Measurements from ENCODE around the gene KLHDC3. TPM values are rescaled to one million over a fixed set of nuclear protein-coding genes. Genes with fewer than 3 reads are reported as not detected.

Gene KLHDC3
- total RNA-seq, 1 experiment from 2014 or later, result 122 TPM

GRCh38 chr6:43070028-43070632, 56.1 kb downstream of the KLHDC3 start:
- BruUV-seq (replicated peaks), result no TSS peak

More at GRCh38 chr6:43070028-43070632, 56.1 kb downstream of the KLHDC3 start:
- Histone ChIP-seq H4K20me1 (ENCODE audit: insufficient read depth) (no peaks in the 10 kb centered on the region), H3F3A (ENCODE audit: insufficient read depth, low read depth) (peaks cover 6% of the 10 kb centered on the region; the same call in 1 of the 2 replicates), H3K27me3 (ENCODE audit: insufficient read depth, low read depth) (no peaks in the 10 kb centered on the region), H3K4me2 (no peak overlapping the region), H3K9me2 (ENCODE audit: insufficient read depth) (no peaks in the 10 kb centered on the region), H2AFZ (no peak overlapping the region), H3K27ac (no peak overlapping the region), H3K4me1 (replicated peaks; ENCODE audit: insufficient read depth) (no peaks in the 10 kb centered on the region), H3K4me3 (no peak overlapping the region), H3K36me3 (ENCODE audit: low read depth) (no peaks in the 10 kb centered on the region), H3K79me2 (ENCODE audit: low read depth) (no peaks in the 10 kb centered on the region), H3K9me3 (ENCODE audit: insufficient read depth, low read depth) (no peaks in the 10 kb centered on the region)
- DNase-seq, result peak; percentile 23 to 48
- no peak for TF ChIP-seq EZH2 (IDR thresholded peaks at IDR 0.05; ENCODE audit: low read depth)
- TF ChIP-seq CTCF (conservative IDR thresholded peaks at IDR 0.05), result peak; percentile 81
- POLR2A ChIA-PET (ENCODE audit: unreplicated experiment), result no interaction called here
- intact Hi-C loops (cut with micrococcal nuclease; ENCODE audit: unreplicated experiment), result loop anchor here (1.0 kb wide), 1 partner anchor 73 kb away; no protein-coding TSS in a partner anchor
- CTCF ChIA-PET, result interaction anchor here (0.5 kb wide), 1 partner anchor 94 kb away, joined by 3 read pairs; no protein-coding TSS in a partner anchor

Other genes with a start within 250 kb of the KLHDC3 start
- gene BICRAL, start 232.2 kb upstream of the KLHDC3 start, total RNA-seq (2021), result 8.5 and 12.9 TPM in 2 replicates
- 84.1 and 87.1 TPM in 2 replicates for gene RPL7L1, start 134.6 kb upstream of the KLHDC3 start, total RNA-seq (2021)
- gene PTCRA, start 98.2 kb upstream of the KLHDC3 start, total RNA-seq (2021), result not detected in 2 replicates
- 47.7 and 54.8 TPM in 2 replicates for gene CNPY3, start 84.8 kb upstream of the KLHDC3 start, total RNA-seq (2021)
- gene GNMT, start 53.5 kb upstream of the KLHDC3 start, total RNA-seq (2021), result 0.57 TPM in 1 of 2 replicates, not detected in the other
- 25.9 and 31.3 TPM in 2 replicates for gene PEX6, start 35.1 kb upstream of the KLHDC3 start, total RNA-seq (2021)
- gene PPP2R5D, start 29.7 kb upstream of the KLHDC3 start, total RNA-seq (2021), result 42.9 and 53.7 TPM in 2 replicates
- 77.0 and 77.6 TPM in 2 replicates for gene MEA1, start 303 bp upstream of the KLHDC3 start, total RNA-seq (2021)
- gene RRP36, start 7.4 kb downstream of the KLHDC3 start, total RNA-seq (2021), result 45.2 and 62.5 TPM in 2 replicates
- gene CUL7, start 39.6 kb downstream of the KLHDC3 start, total RNA-seq (2021), result 22.8 and 32.4 TPM in 2 replicates
- 86.2 and 110 TPM in 2 replicates for gene MRPL2, start 45.2 kb downstream of the KLHDC3 start, total RNA-seq (2021)
- gene KLC4, start 45.4 kb downstream of the KLHDC3 start, total RNA-seq (2021), result 46.2 and 46.7 TPM in 2 replicates
- 106 and 110 TPM in 2 replicates for gene PTK7, start 62.1 kb downstream of the KLHDC3 start, total RNA-seq (2021)
- gene SRF, start 157.0 kb downstream of the KLHDC3 start, total RNA-seq (2021), result 22.0 and 25.4 TPM in 2 replicates
- 52.8 and 71.6 TPM in 2 replicates for gene CUL9, start 167.9 kb downstream of the KLHDC3 start, total RNA-seq (2021)
- 43.5 and 57.0 TPM in 2 replicates for gene DNPH1, start 215.2 kb downstream of the KLHDC3 start, total RNA-seq (2021)
- 0.07 and 0.15 TPM in 2 replicates for gene TTBK1, start 229.2 kb downstream of the KLHDC3 start, total RNA-seq (2021)

Measured in PC-9 (cell line).